Type B pancreatic cell (in vitro differentiated cells): ENCODE measurements around the gene PDLIM1. TPM values are rescaled to one million over a fixed set of nuclear protein-coding genes. Genes with fewer than 3 reads are reported as not detected.
A peak's percentile ranks its signal among the peaks of the same experiment; 100 is the strongest.

Source experiments
- DNase-seq: peaks from one replicate; pipeline ENCODE4 v3.0.0; 2021; ENCODE audit warnings: mixed read lengths; ENCODE audit not compliant: unreplicated experiment; ENCODE audit errors: extremely low spot score
- H3K27ac Mint-ChIP-seq: 2 replicates; pipeline ENCODE4 v1.8.0; 2021; ENCODE audit warnings: mild to moderate bottlenecking, mixed read lengths
- H3K27me3 Mint-ChIP-seq: 2 replicates; pipeline ENCODE4 v1.8.0; 2021; ENCODE audit warnings: mixed read lengths
- H3K36me3 Mint-ChIP-seq: 2 replicates; pipeline ENCODE4 v1.8.0; 2021; ENCODE audit warnings: mixed read lengths
- H3K4me1 Mint-ChIP-seq: one replicate; pipeline ENCODE4 v1.8.0; 2021; ENCODE audit warnings: mixed read lengths; ENCODE audit not compliant: unreplicated experiment
- H3K4me3 Mint-ChIP-seq: 2 replicates; pipeline ENCODE4 v1.8.0; 2021; ENCODE audit warnings: mild to moderate bottlenecking, mixed read lengths
- H3K9me3 Mint-ChIP-seq: 2 replicates; pipeline ENCODE4 v1.8.0; 2021; ENCODE audit warnings: mixed read lengths
- CTCF ChIP-seq: fragments of 200-600 bp; sonication (generic); conservative IDR thresholded peaks from 2 replicates; pipeline ENCODE4 v1.5.0; 2021; ENCODE audit warnings: antibody characterized with exemption, mild to moderate bottlenecking
- total RNA-seq: library from RNA; stranded (reverse); gene quantifications from 2 replicates; pipeline ENCODE4 v1.2.1, GENCODE V29; 2021; ENCODE audit warnings: low replicate concordance

The PDLIM1 gene
- total RNA-seq, 1 donor from 2014 or later = 171 TPM

- H3K27me3 Mint-ChIP-seq = peaks cover 33% of the 10 kb centered on the region
Measured at GRCh38 chr10:95293631-95294030, 2.8 kb upstream of the PDLIM1 start.

GRCh38 chr10:95291365-95292039, 699 bp upstream of the PDLIM1 start:
- Mint-ChIP-seq H3K4me3 (peak overlapping the region; percentile 87), H3K36me3 (no peaks in the 10 kb centered on the region), H3K27me3 (peaks cover 34% of the 10 kb centered on the region), H3K4me1 (peaks cover 11% of the 10 kb centered on the region), H3K9me3 (no peaks in the 10 kb centered on the region), H3K27ac (peak overlapping the region; percentile 85)
- no peak for TF ChIP-seq CTCF
- no peak for DNase-seq

More at GRCh38 chr10:95293631-95294030, 2.8 kb upstream of the PDLIM1 start:
- DNase-seq = no peak
- Mint-ChIP-seq H3K4me3 (no peak overlapping the region), H3K4me1 (no peaks in the 10 kb centered on the region), H3K9me3 (no peaks in the 10 kb centered on the region), H3K27ac (peak overlapping the region; percentile 4), H3K36me3 (no peaks in the 10 kb centered on the region)
- TF ChIP-seq CTCF = no peak

- no peak for DNase-seq
- Mint-ChIP-seq H3K27me3 (peaks cover 31% of the 10 kb centered on the region), H3K27ac (peak overlapping the region; percentile 97), H3K9me3 (no peaks in the 10 kb centered on the region), H3K4me1 (peaks cover 15% of the 10 kb centered on the region), H3K36me3 (peaks cover under 1% of the 10 kb centered on the region), H3K4me3 (peak overlapping the region; percentile 87)
- no peak for TF ChIP-seq CTCF
Measured at GRCh38 chr10:95289921-95290421, 832 bp downstream of the PDLIM1 start.

- Mint-ChIP-seq H3K4me3 (peak overlapping the region; percentile 87), H3K27me3 (peaks cover 27% of the 10 kb centered on the region), H3K36me3 (peaks cover 6% of the 10 kb centered on the region), H3K27ac (peak overlapping the region; percentile 97), H3K4me1 (peaks cover 15% of the 10 kb centered on the region), H3K9me3 (no peaks in the 10 kb centered on the region)
- peak; percentile 30 for TF ChIP-seq CTCF
- DNase-seq = no peak
Measured at GRCh38 chr10:95289003-95289920, 1.5 kb downstream of the PDLIM1 start.

GRCh38 chr10:95288303-95288702, 2.5 kb downstream of the PDLIM1 start:
- H3K4me1 Mint-ChIP-seq = peaks cover 15% of the 10 kb centered on the region
- no peak for TF ChIP-seq CTCF
- H3K4me3 Mint-ChIP-seq = peak overlapping the region; percentile 87

More at GRCh38 chr10:95288303-95288702, 2.5 kb downstream of the PDLIM1 start:
- H3K27me3 Mint-ChIP-seq = peaks cover 27% of the 10 kb centered on the region
- no peak for DNase-seq
- peak overlapping the region; percentile 97 for H3K27ac Mint-ChIP-seq
- H3K9me3 Mint-ChIP-seq = no peaks in the 10 kb centered on the region
- peaks cover 6% of the 10 kb centered on the region for H3K36me3 Mint-ChIP-seq
